HAP-1 (cell line): ENCODE data around the gene OR6B1.
A peak's percentile ranks its signal among the peaks of the same experiment; 100 is the strongest.
"Not testable (repeated sequence)": the region's sequence is repeated elsewhere in the genome, so short reads cannot be mapped to it uniquely, and the experiment has no call there.

Source experiments
- DNase-seq, 2 experiments: peaks; one replicate each; pipeline ENCODE4 v3.0.0-alpha.2; 2016 to 2020; ENCODE audit warnings: low spot score in 2 of 2
- H3K27me3 ChIP-seq: fragments of 250-450 bp; sonication (Bioruptor Pico); 2 replicates; pipeline ENCODE4 v1.5.1; 2020; ENCODE audit warnings: low read depth, mild to moderate bottlenecking, moderate library complexity
- H3K36me3 ChIP-seq: fragments of 250-450 bp; sonication (Bioruptor Pico); replicated peaks from 2 replicates; pipeline ENCODE4 v1.5.1; 2020; ENCODE audit warnings: mild to moderate bottlenecking
- H3K4me1 ChIP-seq: fragments of 250-450 bp; sonication (Bioruptor Pico); 2 replicates; pipeline ENCODE4 v1.5.1; 2020; ENCODE audit warnings: mild to moderate bottlenecking
- H3K4me3 ChIP-seq: fragments of 250-450 bp; sonication (Bioruptor Pico); 2 replicates; pipeline ENCODE4 v1.5.1; 2020; ENCODE audit warnings: mild to moderate bottlenecking, moderate library complexity
- H3K9me3 ChIP-seq: fragments of 250-450 bp; sonication (Bioruptor Pico); 2 replicates; pipeline ENCODE4 v1.5.1; 2020; ENCODE audit warnings: mild to moderate bottlenecking, moderate library complexity
- in situ Hi-C: fragments of 300-500 bp; cut with MboI; formaldehyde crosslinking; loops from 3 replicates; pipeline ENCODE4 v1.14.3; 2020; ENCODE audit warnings: low sequenced_read_pairs, inconsistent platforms, mixed read lengths

OR6B1 gene

GRCh38 chr7:143980746-143981510 lies 19.2 kb upstream of the OR6B1 start:
- H3K9me3 ChIP-seq = no peaks in the 10 kb centered on the region
- no peak for DNase-seq
- in situ Hi-C loops = no loop called here

GRCh38 chr7:143983960-143984359 lies 16.2 kb upstream of the OR6B1 start:
- no peaks in the 10 kb centered on the region for H3K9me3 ChIP-seq
- no peak overlapping the region for H3K4me3 ChIP-seq
- H3K36me3 ChIP-seq = no peaks in the 10 kb centered on the region
- no peaks in the 10 kb centered on the region for H3K27me3 ChIP-seq
- no peaks in the 10 kb centered on the region for H3K4me1 ChIP-seq
- no peak for DNase-seq
- in situ Hi-C loops = no loop called here

More at GRCh38 chr7:143980746-143981510, 19.2 kb upstream of the OR6B1 start:
- Histone ChIP-seq H3K27me3 (no peaks in the 10 kb centered on the region), H3K36me3 (no peaks in the 10 kb centered on the region), H3K4me3 (no peak overlapping the region), H3K4me1 (no peaks in the 10 kb centered on the region)

- no peak for DNase-seq
- H3K4me3 ChIP-seq = no peak overlapping the region
- H3K4me1 ChIP-seq = no peaks in the 10 kb centered on the region
- in situ Hi-C loops = no loop called here
- no peaks in the 10 kb centered on the region for H3K9me3 ChIP-seq
- no peaks in the 10 kb centered on the region for H3K36me3 ChIP-seq
- H3K27me3 ChIP-seq = no peaks in the 10 kb centered on the region
Measured at GRCh38 chr7:143987513-143987912, 12.6 kb upstream of the OR6B1 start.

GRCh38 chr7:143988976-143989745 lies 11.0 kb upstream of the OR6B1 start:
- Histone ChIP-seq H3K4me3 (no peak overlapping the region), H3K36me3 (no peaks in the 10 kb centered on the region), H3K9me3 (no peaks in the 10 kb centered on the region), H3K27me3 (no peaks in the 10 kb centered on the region), H3K4me1 (no peaks in the 10 kb centered on the region)
- in situ Hi-C loops = no loop called here
- DNase-seq = no peak

- Histone ChIP-seq H3K4me3 (no peak overlapping the region), H3K4me1 (no peaks in the 10 kb centered on the region), H3K36me3 (no peaks in the 10 kb centered on the region), H3K9me3 (no peaks in the 10 kb centered on the region), H3K27me3 (no peaks in the 10 kb centered on the region)
- in situ Hi-C loops = no loop called here
- no peak for DNase-seq
Measured at GRCh38 chr7:143992670-143993069, 7.5 kb upstream of the OR6B1 start.

GRCh38 chr7:143993924-143994323 lies 6.2 kb upstream of the OR6B1 start:
- H3K4me3 ChIP-seq = no peak overlapping the region
- no peak for DNase-seq
- in situ Hi-C loops = no loop called here
- H3K9me3 ChIP-seq = no peaks in the 10 kb centered on the region
- no peaks in the 10 kb centered on the region for H3K4me1 ChIP-seq
- H3K27me3 ChIP-seq = no peaks in the 10 kb centered on the region
- no peaks in the 10 kb centered on the region for H3K36me3 ChIP-seq

- in situ Hi-C loops = no loop called here
- DNase-seq = no peak
Measured at GRCh38 chr7:144001543-144001942, 1.4 kb downstream of the OR6B1 start.

GRCh38 chr7:144004703-144005102 lies 4.6 kb downstream of the OR6B1 start:
- in situ Hi-C loops = no loop called here
- Histone ChIP-seq H3K4me1 (no peaks in the 10 kb centered on the region), H3K27me3 (no peaks in the 10 kb centered on the region), H3K9me3 (no peaks in the 10 kb centered on the region), H3K36me3 (no peaks in the 10 kb centered on the region), H3K4me3 (no peak overlapping the region)
- DNase-seq = peak in 1 of 2 experiments; percentile 12

More at GRCh38 chr7:144001543-144001942, 1.4 kb downstream of the OR6B1 start:
- H3K9me3 ChIP-seq = no peaks in the 10 kb centered on the region
- H3K4me1 ChIP-seq = no peaks in the 10 kb centered on the region
- no peak overlapping the region for H3K4me3 ChIP-seq
- no peaks in the 10 kb centered on the region for H3K36me3 ChIP-seq
- H3K27me3 ChIP-seq = no peaks in the 10 kb centered on the region

GRCh38 chr7:144006029-144006691 lies 6.0 kb downstream of the OR6B1 start:
- Histone ChIP-seq H3K36me3 (no peaks in the 10 kb centered on the region), H3K4me1 (no peaks in the 10 kb centered on the region), H3K9me3 (no peaks in the 10 kb centered on the region), H3K4me3 (no peak overlapping the region), H3K27me3 (no peaks in the 10 kb centered on the region)
- DNase-seq = no peak
- in situ Hi-C loops = no loop called here

- Histone ChIP-seq H3K4me1 (no peaks in the 10 kb centered on the region), H3K4me3 (no peak overlapping the region), H3K27me3 (no peaks in the 10 kb centered on the region), H3K9me3 (no peaks in the 10 kb centered on the region), H3K36me3 (no peaks in the 10 kb centered on the region)
- in situ Hi-C loops = no loop called here
- DNase-seq = no peak
Measured at GRCh38 chr7:144006692-144007042, 6.5 kb downstream of the OR6B1 start.

- in situ Hi-C loops = no loop called here
- H3K9me3 ChIP-seq = no peaks in the 10 kb centered on the region
- H3K4me3 ChIP-seq = no peak overlapping the region
- no peaks in the 10 kb centered on the region for H3K4me1 ChIP-seq
- H3K36me3 ChIP-seq = no peaks in the 10 kb centered on the region
- no peak for DNase-seq
- H3K27me3 ChIP-seq = no peaks in the 10 kb centered on the region
Measured at GRCh38 chr7:144009361-144009760, 9.2 kb downstream of the OR6B1 start.

GRCh38 chr7:144010061-144010460 lies 9.9 kb downstream of the OR6B1 start:
- H3K27me3 ChIP-seq, H3K4me1 ChIP-seq, H3K4me3 ChIP-seq, H3K9me3 ChIP-seq, H3K36me3 ChIP-seq, DNase-seq, in situ Hi-C loops: not testable (repeated sequence)

GRCh38 chr7:144010821-144011220 lies 10.7 kb downstream of the OR6B1 start:
- in situ Hi-C loops, DNase-seq, H3K27me3 ChIP-seq, H3K4me1 ChIP-seq, H3K36me3 ChIP-seq, H3K9me3 ChIP-seq, H3K4me3 ChIP-seq: not testable (repeated sequence)
